Measurements from ENCODE around the gene PHYKPL.

DNA sequence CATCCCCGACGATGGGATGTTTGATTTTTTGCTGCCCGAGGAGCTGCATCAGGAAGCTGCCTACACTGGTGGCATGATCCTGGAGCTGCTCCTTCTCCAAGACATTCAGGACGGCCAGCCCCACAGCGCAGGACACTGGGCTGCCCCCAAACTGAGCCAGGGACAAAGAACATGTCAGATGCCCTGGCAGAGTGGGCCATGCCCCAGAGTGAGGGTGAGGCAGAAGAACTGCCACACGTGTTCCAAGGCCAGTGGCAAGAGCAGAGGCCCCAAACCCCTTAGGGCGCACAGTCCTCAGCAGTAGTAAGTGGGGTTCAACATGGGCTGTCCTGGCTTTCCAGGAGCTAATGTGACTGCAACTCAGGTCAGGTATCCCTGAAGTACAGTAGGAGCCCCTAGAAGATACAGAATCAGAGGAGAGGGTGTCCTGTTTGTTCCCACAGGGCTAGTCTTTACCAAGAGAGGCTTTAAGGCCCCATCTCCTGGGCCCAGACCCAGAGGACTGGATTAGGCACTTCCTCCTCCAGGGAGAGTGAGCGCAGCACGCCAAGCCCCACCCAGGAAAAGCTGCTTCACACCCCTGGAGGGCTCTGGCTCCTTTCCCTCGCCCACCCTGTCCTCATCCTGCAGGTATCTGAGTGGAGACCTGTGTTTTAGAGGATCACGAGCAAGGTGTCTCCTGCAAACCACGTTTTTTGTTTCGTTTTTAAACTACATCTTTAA, 17.2 kb downstream of the PHYKPL start:
- TF ChIP-seq, protein P1, sequence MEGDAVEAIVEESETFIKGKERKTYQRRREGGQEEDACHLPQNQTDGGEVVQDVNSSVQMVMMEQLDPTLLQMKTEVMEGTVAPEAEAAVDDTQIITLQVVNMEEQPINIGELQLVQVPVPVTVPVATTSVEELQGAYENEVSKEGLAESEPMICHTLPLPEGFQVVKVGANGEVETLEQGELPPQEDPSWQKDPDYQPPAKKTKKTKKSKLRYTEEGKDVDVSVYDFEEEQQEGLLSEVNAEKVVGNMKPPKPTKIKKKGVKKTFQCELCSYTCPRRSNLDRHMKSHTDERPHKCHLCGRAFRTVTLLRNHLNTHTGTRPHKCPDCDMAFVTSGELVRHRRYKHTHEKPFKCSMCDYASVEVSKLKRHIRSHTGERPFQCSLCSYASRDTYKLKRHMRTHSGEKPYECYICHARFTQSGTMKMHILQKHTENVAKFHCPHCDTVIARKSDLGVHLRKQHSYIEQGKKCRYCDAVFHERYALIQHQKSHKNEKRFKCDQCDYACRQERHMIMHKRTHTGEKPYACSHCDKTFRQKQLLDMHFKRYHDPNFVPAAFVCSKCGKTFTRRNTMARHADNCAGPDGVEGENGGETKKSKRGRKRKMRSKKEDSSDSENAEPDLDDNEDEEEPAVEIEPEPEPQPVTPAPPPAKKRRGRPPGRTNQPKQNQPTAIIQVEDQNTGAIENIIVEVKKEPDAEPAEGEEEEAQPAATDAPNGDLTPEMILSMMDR (optimal IDR thresholded peaks at IDR 0.05 in 1 of 3, IDR thresholded peaks at IDR 0.05 in 1 of 3, conservative IDR thresholded peaks at IDR 0.05 in 1 of 3; ENCODE audit: extremely low read depth in 1 of 3, insufficient read depth in 2 of 3, low read length in 3 of 3): no peak
- TF ChIP-seq EZH2 (IDR thresholded peaks at IDR 0.05; ENCODE audit: low read length): no peak
